HEK293 (cell line): ENCODE measurements around the gene FANK1.

Experiments used
- GFI1B ChIP-seq: fragments of 450-650 bp; formaldehyde crosslinking; IDR thresholded peaks from 2 replicates; pipeline ENCODE4 v1.5.1; 2016; ENCODE audit warnings: missing biosample characterization, missing genetic modification characterization
- OSR2 ChIP-seq: fragments of 450-650 bp; formaldehyde crosslinking; IDR thresholded peaks from 2 replicates; pipeline ENCODE4 v1.5.1; 2016; ENCODE audit warnings: missing biosample characterization, missing genetic modification characterization
- ZBTB7A ChIP-seq: fragments of 450-650 bp; formaldehyde crosslinking; IDR thresholded peaks from 2 replicates; pipeline ENCODE4 v1.5.1; 2016; ENCODE audit warnings: low read depth, missing biosample characterization, missing genetic modification characterization
- ZNF341 ChIP-seq: fragments of 450-650 bp; formaldehyde crosslinking; IDR thresholded peaks from 2 replicates; pipeline ENCODE4; 2016; ENCODE audit warnings: low read depth, missing biosample characterization, missing genetic modification characterization
- ZNF514 ChIP-seq: fragments of 450-650 bp; formaldehyde crosslinking; IDR thresholded peaks from 2 replicates; pipeline ENCODE4 v1.5.1; 2016; ENCODE audit warnings: missing biosample characterization, missing genetic modification characterization
- ZNF837 ChIP-seq: fragments of 450-650 bp; formaldehyde crosslinking; IDR thresholded peaks from 2 replicates; pipeline ENCODE4 v1.5.1; 2016; ENCODE audit warnings: missing biosample characterization, missing genetic modification characterization
- TF ChIP-seq, protein P1 (sequence below): fragments of 450-650 bp; formaldehyde crosslinking; IDR thresholded peaks from 2 replicates; pipeline ENCODE4 v1.5.1; 2016; ENCODE audit warnings: missing biosample characterization, missing genetic modification characterization
- TF ChIP-seq, protein P2 (sequence below): fragments of 450-650 bp; formaldehyde crosslinking; IDR thresholded peaks from 2 replicates; pipeline ENCODE4 v1.5.1; 2016; ENCODE audit warnings: missing biosample characterization, missing genetic modification characterization
- TF ChIP-seq, protein P3 (sequence below): fragments of 450-650 bp; formaldehyde crosslinking; IDR thresholded peaks from 2 replicates; pipeline ENCODE4 v1.5.1; 2016; ENCODE audit warnings: missing biosample characterization, missing genetic modification characterization

DNA sequence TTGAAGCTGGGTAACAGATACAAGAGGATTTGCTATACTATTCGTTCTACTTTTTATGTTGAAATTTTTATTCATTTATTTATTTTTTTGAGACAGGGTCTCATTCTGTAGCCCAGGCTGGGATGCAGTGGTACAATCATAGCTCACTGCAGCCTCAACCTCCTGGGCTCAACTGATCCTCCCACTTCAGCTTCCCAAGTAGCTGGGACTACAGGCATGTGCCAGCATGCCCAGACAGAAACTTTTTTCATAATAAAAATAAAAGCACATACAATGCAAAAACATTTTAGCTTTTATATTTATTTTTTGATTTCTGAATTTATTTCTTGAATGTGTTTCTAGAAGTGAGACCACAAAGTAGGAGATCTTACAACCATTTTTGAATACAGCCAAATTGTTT, 71.2 kb downstream of the FANK1 start:
- TF ChIP-seq, protein P1, sequence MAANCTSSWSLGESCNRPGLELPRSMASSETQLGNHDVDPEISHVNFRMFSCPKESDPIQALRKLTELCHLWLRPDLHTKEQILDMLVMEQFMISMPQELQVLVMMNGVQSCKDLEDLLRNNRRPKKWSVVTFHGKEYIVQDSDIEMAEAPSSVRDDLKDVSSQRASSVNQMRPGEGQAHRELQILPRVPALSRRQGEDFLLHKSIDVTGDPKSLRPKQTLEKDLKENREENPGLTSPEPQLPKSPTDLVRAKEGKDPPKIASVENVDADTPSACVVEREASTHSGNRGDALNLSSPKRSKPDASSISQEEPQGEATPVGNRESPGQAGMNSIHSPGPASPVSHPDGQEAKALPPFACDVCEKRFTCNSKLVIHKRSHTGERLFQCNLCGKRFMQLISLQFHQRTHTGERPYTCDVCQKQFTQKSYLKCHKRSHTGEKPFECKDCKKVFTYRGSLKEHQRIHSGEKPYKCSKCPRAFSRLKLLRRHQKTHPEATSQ = no peak
- TF ChIP-seq ZNF341 (tag by site-specific recombination) (no peak), GFI1B (tag by site-specific recombination) (no peak), ZNF837 (tag by site-specific recombination) (no peak), ZNF514 (no peak), OSR2 (tag by site-specific recombination) (no peak), ZBTB7A (no peak)
- TF ChIP-seq, protein P2, sequence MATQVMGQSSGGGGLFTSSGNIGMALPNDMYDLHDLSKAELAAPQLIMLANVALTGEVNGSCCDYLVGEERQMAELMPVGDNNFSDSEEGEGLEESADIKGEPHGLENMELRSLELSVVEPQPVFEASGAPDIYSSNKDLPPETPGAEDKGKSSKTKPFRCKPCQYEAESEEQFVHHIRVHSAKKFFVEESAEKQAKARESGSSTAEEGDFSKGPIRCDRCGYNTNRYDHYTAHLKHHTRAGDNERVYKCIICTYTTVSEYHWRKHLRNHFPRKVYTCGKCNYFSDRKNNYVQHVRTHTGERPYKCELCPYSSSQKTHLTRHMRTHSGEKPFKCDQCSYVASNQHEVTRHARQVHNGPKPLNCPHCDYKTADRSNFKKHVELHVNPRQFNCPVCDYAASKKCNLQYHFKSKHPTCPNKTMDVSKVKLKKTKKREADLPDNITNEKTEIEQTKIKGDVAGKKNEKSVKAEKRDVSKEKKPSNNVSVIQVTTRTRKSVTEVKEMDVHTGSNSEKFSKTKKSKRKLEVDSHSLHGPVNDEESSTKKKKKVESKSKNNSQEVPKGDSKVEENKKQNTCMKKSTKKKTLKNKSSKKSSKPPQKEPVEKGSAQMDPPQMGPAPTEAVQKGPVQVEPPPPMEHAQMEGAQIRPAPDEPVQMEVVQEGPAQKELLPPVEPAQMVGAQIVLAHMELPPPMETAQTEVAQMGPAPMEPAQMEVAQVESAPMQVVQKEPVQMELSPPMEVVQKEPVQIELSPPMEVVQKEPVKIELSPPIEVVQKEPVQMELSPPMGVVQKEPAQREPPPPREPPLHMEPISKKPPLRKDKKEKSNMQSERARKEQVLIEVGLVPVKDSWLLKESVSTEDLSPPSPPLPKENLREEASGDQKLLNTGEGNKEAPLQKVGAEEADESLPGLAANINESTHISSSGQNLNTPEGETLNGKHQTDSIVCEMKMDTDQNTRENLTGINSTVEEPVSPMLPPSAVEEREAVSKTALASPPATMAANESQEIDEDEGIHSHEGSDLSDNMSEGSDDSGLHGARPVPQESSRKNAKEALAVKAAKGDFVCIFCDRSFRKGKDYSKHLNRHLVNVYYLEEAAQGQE (tag by site-specific recombination) = no peak
- TF ChIP-seq, protein P3, sequence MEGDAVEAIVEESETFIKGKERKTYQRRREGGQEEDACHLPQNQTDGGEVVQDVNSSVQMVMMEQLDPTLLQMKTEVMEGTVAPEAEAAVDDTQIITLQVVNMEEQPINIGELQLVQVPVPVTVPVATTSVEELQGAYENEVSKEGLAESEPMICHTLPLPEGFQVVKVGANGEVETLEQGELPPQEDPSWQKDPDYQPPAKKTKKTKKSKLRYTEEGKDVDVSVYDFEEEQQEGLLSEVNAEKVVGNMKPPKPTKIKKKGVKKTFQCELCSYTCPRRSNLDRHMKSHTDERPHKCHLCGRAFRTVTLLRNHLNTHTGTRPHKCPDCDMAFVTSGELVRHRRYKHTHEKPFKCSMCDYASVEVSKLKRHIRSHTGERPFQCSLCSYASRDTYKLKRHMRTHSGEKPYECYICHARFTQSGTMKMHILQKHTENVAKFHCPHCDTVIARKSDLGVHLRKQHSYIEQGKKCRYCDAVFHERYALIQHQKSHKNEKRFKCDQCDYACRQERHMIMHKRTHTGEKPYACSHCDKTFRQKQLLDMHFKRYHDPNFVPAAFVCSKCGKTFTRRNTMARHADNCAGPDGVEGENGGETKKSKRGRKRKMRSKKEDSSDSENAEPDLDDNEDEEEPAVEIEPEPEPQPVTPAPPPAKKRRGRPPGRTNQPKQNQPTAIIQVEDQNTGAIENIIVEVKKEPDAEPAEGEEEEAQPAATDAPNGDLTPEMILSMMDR = no peak
